ENCODE data around the gene PTPN14.

Gene PTPN14

DNA sequence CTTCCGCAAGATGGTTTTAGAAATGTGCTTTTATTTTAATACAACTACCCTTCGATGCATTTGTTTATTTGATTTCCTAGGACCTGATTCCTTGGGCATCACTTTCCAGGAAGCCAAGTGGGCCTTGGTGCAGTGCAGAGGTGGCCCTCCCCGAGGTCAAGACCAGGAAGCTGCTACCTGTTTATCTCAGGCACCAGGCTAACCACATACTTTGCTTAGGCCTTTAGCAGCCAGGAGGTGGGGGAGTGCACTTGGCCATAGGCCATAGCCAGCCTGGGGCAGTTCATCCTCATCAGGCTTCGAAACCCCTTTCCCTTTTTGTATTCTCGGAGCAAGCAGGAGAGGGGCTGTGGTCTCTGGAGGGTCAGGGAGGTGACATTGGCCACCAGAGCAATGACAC is 225.0 kb downstream of the PTPN14 start:
- no peak for DNase-seq

DNA sequence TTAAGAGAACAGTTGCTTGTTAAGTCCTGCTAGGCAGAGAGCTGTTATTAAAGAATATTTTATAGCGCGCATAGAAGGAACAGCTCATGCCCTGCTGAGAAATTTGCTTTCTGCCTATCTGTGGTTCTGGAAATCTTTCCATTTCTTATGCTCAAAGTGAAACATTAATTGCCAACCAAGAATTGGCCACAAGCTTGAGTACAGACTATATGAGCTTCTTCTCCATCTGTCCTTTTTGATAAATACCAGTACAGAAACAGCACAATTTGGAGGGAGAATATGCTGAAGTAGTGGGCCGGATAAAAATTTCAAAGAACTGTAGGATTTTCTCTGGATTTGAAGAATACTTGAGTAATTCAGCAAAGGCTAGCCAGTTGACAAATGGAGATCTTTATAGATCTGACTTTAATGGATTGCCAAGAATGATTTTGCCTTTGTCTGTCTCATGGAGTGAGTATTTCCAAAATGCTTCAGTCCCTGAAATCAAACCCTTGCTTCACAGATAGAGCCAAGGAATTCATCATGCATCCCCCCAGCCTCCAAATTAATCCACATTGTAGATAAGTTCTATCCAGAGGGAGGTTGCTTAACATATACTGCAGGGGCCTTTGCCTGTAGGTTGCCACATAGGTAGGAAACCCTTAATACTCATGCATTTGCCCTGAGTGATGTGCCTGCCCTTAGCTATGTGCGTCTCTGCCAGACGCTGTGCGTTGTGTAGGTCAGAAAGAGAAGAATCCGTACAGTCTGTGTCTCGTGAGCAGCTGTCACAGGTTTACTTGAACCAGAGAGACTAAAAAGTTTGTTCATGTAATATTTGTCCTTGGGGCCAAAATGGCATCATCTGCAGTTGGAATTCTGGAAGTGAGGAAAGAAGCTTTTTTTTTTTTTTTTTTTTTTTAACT is 226.3 kb downstream of the PTPN14 start:
- DNase-seq = no peak

DNA sequence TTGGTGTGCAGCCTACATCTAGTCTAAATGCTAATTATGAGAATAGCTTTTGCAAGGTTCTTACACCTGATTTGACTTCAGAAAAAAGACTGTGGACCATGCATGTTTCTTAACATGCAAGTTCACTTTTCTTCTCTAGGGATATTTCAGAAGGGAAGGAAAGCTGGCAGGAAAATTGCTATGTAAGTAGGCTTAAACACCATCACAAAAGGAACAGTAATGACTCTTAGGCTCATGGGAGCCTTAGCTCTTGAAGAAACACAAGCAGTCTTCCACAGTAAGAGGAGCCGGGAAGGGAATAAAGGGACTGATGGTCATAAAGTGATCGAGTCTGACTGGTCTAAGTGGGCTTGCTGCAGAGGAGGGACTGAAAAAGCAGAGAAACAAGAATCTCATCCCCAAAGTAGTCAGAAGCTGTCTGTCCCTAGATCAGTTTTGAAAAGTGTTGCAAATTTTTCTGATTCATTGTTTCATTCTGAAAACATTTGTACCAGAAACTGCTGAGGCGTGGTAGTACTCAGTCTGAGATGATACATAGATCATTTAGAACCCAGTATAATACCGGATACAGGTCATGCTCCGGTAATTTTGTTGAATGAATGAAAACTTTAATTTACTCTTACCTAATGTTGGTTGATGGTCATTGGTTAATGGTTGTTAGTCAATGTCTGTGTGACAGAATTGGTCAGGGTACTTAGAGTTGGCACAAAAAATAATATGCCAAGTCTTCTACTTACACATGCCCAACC is 229.5 kb downstream of the PTPN14 start:
- DNase-seq = no peak

DNA sequence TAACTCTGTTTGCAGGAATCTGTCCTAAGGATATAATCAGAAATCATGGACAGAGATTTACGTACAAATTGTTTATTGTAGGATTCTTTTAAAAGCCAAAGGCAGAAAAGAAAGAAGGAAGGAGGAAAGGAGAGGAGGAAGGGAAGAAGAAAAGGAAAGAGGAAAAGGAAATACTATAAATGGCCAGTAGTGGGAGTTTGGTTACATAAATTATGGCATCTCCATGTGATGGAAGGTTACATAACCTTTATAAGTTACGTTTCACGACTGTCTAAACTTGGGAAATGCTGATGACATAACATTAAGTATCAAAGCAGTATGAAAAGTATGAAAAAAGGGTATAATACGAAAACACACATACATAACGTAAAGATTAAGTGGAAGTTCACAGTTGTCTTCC is 231.5 kb downstream of the PTPN14 start:
- no peak for DNase-seq

DNA sequence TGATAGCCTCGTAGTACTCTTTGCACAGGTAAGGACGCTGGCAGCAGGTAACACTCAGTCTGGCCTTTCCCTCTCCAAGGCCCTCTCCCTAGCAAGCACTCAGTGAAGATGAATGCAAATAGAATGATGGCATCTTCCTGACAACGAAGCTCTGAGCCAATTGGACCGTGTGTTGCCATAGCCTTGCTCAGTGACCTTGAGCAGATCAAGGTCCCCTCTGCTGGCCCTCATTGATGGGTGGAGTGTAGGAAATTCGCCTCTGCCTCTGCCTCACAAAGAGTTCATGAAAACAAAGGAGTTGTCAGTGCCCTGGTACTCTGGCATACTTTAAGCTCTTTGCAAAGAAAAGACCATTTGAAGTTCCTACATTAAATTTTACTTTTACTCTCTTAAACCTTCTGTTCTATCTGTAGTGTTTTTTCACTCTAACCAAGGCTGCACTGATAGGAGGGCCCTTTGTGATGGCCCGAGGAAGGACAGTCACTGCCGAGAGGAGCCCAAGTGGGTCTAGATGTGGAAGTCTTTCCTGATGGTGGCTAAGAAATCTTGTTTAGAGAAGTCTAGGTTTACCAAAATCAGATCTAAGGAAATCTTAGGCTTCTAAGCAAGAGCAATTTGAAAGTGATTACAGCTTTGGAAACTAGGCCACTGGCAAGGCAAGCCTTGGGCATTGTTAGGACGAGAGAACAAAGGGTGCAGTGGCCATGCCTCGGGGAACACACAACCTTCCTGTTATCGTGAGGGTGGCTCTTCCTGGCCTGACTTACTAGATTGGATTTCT is 232.3 kb downstream of the PTPN14 start:
- no peak for DNase-seq

DNA sequence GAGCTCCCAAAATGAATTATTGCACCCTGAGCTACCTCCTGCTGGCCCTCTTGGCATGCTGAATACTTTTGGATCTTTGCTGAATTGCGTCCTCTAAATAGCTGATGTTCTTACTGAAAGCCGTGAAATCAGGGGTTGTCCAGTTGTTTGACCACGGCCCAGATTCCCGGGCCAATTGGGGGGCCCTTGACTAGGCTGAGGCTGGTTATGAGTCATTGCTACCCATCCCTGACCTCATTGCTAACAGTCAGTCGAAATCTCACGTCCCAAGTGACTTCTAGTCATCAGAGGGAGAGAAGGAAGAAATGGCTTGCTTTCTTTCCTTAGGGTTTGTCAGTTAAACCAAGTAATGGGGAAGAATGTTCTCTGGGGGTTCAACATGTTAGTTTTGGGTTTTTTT is 233.0 kb downstream of the PTPN14 start:
- DNase-seq = peak; percentile 58

DNA sequence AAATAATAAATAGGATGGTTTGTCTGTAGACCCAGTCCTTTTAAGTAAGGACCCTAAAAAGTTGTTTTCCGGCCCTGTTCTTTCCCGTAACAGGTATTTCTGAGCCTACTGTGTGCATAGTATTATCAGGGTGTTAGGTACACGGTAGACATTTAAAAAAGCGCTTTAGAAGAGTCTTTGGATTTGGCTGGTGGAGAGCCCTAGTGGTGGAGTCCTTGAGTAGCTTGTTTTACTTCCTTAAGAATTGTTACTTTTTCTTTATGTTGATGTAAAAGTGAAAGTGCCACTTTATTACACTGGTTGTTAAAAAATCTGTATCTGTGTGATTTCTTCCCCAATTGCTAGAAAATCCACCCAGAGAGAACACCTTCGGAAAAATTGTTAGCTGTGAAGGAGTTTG is 233.7 kb downstream of the PTPN14 start:
- no peak for DNase-seq

DNA sequence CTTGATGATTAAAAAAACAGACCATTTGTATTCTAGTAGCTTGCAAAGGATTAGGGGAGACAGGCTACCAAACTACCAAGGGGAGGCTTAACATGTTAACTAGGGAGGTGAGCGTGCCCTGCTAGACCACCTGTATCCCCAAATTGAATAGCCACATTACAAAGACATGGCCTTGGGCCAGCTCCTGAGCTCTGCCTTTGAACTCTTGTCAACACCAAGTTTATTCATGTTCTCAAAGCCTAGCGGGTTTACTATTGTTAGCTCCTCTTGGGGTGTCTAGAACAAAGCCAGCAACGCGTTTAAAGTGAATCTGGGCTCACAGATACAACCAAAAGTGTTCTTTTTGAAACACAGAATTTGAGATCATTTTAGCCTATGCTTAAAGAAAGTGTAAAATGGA is 234.1 kb downstream of the PTPN14 start:
- DNase-seq = no peak

DNA sequence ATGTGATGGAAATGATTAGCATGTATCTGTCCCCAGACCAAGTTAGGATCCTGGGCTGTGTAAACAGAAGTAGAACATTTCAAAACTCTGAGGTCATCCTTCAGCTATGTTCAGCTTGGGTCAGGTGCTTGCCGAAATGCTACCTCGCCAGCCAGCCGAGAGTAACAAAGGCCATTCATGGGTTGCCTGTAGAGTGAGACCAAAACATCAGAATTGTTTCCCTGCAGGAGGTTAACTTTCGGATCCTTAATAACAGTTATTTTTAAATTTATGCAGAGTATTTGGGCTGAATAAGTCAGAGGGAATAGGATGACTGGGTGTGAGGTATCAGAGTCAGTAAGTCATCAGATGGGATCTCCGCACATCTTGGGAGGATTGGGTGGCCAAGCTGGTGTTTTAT is 234.8 kb downstream of the PTPN14 start:
- DNase-seq = peak; percentile 32

DNA sequence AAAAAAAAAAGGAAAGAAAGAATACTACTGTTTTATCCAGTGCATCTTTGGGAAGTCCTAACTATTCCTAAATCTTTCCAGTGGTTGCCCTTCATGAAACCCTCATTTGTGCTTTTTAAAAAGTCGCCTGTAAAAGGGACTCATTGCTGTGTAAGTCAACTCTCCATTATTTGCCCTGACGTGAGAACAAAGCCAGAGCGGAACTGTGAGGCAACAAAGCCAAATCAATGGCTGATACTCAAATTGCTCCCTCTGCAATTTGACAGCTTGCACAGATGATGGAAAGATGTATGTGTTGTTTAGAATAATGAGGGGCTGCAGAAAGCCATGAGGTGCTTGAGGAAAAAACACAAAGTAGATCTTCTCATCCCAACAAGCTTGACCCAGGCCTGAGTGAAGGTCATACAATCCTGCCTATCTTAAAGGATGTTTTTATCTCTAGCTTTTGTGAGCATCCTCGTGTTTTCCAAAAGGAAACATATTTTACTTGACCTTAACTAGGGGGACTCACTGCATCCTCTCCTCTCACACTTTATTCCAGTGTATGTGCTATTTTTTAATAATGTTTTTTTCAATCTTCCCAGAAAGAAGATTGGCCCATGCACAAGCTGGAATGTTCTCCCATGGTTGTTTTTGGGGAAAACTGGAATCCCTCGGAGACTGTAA is 237.1 kb downstream of the PTPN14 start:
- DNase-seq = no peak

DNA sequence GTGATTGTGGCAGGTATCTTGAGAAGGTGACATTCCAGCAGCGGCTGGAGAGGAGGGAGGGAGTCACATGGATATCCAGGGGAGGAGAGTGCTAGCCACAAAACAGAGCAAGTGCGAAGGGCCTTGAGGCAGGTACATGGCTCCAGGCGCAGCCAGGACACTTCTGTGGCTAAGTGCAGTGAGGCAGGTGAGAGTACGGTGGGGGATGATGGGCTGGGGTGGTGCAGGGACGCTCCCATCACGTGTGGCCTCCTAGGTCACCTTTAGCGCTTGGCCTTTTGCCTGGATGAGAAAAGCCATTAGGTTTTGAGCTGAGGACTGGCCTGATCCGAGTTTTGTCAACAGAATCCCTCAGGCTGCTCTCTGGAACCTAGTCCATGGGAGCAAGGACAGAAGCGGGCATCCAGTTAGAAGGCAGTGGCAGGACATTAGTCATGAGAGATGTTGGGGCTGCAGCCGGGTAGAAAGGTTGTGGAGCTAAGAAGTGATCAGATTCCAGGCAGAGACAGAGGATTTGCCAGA is 238.8 kb downstream of the PTPN14 start:
- no peak for DNase-seq

DNA sequence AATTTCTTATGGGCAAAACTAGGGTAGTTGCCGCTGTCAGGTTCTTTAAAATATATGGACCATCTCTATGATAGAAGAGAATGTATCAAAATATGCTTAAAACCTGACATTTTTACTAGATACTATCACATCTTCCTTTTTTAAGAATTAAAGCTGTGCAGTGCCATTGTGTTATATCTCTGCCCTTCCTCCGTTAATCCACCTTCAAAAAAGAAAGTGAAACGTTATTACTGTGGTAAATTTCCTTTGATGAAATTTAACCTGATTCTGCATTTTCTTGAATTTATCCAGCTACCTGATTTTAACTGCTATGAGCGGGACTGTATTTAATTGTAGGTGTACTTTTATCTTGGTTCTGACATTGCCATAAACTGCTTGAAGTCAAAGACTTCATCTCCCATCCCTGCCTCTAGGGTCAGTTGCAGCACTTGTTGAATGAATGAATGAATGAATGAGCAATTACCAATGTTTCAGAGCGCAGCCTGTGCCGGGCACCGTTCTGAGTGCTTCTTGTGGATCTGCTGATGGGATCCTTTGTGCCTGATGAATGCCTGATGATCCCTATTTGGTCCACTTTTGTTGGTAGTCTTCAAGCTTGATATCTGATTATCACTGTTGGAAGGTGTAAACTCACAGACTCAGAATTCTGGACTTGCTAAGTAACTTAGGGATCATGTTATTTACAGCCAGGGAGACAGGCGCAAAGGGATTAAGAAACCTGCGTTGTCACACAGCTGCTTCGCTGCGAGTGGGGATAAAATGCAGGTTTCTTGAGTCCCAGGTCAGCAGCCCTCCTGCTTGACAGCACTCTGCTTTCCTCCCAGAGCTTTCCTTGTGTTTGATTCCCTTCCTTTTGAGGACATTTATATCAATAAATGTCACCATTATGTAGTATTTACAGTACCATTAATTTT is 240.4 kb downstream of the PTPN14 start:
- no peak for DNase-seq

DNA sequence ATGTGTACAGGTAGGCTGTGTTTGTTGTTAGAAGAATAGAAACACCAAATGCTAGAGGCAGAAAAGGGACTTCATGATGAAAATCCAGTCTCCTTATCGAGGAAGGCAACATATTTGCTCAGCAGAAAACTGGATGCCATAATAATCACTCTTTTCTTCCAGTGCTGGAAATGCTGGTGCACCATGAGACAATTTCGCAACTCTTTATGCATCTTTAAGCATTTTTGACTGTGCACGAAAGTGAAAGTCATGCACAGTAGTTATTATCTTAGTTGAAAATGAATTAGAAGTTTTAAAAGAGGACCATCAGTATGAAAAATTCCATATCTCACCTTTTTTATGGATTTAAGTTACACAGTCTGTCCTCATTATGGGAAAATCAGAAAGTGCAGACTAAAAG is 241.4 kb downstream of the PTPN14 start:
- DNase-seq = no peak

DNA sequence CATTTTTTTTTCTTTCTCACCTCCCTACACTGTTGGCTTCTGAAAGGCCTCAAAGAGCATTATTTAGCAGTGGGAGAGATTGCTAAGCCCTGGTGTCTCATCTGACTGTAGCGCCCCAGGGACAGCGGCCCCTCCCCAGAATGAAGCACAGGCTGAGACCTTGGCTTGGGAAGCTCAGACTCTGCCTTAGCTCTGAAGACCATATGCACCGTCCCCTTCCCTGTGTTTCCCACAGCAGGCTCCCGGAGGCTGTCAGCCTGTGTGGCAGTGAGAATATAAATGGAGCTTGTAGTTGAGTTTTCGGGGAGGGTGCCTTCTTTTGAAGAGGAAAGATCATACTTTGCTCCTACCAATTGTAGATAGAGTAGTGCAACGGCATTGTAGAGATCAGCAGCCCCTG is 245.1 kb downstream of the PTPN14 start:
- DNase-seq = no peak

DNA sequence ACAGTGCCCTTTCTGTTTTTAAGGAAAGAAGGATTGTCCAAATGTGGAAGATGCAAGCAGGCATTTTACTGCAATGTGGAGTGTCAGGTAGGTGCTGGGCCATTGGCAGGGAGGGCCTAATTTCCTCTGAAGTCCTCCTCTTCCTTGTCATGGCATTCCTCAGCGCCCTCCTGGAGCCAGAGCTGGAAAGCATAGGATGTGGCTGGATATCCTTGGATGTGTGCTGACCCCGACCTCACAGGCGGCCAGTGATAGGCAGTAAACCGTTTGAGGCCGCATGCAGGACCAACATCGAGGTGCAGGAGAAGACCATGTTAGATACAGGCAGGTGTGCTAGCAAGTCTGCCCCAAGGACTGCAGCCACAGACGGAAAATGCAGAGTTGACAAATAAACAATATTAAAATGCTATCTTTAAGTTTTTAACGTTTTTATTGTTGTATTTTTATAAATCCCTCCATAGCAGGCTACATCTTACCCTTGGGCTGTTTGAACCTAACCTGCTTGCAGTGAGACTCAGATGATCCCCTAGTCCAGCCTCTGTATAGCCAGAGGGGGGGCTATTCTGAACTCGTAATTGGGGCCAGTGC is 246.1 kb downstream of the PTPN14 start:
- DNase-seq = no peak

DNA sequence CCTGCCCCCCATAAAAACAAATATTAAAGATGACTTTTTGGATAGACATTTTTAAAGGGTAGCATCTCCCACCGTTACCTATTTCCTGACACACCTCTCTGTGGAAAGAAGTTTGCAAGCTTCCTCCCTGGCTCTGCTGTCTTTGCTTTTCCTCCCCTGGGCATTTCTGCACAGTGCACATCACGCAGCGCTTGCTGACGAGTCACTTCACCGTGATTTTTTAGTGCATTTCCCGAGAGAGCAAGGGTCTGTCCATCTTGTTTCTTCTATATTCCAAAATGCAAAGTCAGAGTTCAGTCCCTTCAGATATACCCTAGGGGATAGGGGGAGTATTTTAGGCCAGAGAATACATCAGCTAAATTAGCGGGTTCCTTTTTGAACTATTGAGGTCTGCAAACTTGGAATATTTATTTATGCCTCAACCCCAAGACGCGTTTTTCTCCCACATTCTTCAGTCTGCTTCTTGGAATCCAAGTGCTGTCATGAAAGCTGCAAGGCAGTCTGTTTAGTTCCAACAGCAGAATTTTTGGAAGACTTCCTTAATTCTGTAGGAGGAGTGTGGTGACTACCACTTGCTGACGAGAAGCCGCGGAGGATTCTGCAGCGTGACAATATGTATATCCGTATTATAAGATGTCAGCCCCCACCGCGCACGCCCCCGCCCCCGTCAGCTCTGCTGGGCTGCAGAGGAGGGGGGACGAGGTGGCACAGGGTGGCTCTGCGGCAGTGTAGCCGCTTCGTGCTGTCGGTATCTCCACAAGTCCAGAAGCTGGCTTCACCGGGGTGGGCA is 248.1 kb downstream of the PTPN14 start:
- no peak for DNase-seq

DNA sequence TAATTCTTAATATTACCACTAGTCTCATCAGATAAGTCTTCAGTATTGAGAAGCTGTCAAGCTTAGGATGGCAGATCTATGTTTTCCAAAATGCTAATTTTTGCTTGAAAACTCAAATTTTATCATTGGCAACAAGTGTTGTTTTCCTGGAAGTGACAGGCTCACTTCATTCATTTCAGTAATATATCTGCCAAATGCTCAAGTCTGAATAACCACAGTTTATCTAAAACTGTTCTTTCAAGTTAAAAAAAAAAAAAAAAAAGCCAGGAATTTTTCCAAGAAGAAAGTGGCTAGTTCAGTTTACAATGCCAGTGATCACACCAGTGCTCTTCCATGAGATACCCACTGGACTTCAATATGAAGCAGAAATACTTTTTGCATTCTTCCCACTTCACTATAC is 249.9 kb downstream of the PTPN14 start:
- no peak for DNase-seq

DNA sequence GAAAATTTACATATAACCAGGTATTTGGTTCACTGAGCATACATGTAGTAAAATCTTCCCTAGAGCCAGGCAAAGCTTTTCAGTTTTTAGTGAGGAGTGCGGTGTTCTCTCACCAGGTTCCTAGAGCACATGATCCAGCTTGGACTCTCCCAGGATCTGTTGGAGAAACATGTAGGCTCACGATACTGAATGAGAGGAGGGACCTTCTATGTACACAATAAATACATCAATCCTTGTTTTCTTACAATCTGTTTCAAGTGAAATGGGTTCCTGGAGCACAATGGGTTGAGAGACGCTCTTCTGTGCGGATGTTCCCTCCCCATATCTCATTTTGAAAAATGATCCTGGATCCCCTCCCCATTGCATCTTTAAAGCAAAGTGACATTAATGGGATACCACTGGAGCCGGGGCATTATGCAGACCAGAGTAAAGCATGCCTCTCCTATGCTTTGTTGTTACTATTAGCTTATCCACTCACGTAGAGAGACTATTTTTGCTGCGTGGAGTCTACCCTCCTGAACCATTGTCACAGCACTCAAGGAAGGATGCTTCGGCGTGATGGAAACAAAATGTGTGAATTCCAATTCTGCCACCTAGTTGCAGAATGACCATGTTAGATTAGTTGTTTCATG is 251.1 kb downstream of the PTPN14 start:
- no peak for DNase-seq
